ENCODE results near the gene CDH26.

DNA sequence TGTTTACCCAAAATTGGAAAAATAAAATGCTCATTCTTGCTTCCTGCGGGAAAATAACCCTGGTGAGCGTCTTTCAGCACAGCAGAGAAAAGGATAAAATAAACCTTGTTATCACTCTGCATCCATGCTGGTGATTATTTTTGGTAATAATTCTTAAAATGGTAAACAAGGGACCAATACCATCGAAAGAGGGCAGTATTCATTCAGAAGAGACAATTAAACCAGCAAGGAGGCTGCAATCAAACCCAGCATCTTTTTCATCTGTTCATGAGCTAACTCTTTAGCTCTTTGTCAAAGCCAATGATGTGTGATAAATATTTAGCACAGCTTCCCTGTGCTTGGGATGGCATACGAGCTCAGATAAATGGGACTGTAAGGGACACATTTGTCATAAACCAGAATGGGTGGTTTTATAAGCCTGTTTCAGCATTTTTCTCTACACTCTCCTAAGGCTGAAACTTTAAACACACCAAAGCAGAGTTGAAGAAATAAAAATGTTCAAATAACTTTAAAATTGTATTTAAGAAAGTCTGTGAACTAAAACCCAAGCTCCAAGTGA lies 34.4 kb downstream of the CDH26 start:
- TF ChIP-seq, protein P1, sequence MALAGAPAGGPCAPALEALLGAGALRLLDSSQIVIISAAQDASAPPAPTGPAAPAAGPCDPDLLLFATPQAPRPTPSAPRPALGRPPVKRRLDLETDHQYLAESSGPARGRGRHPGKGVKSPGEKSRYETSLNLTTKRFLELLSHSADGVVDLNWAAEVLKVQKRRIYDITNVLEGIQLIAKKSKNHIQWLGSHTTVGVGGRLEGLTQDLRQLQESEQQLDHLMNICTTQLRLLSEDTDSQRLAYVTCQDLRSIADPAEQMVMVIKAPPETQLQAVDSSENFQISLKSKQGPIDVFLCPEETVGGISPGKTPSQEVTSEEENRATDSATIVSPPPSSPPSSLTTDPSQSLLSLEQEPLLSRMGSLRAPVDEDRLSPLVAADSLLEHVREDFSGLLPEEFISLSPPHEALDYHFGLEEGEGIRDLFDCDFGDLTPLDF (CRISPR knock-in tag; IDR thresholded peaks at IDR 0.05) = no peak
- TF ChIP-seq, protein P2, sequence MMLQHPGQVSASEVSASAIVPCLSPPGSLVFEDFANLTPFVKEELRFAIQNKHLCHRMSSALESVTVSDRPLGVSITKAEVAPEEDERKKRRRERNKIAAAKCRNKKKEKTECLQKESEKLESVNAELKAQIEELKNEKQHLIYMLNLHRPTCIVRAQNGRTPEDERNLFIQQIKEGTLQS (CRISPR knock-in tag; conservative IDR thresholded peaks at IDR 0.05) = no peak
- no peak for TF ChIP-seq CREB1 (CRISPR knock-in tag; IDR thresholded peaks at IDR 0.05)

Data from WTC11 (cell line).